ENCODE results near the gene TOE1. TPM values are rescaled to one million over a fixed set of nuclear protein-coding genes. Genes with fewer than 3 reads are reported as not detected.
A peak's percentile ranks its signal among the peaks of the same experiment; 100 is the strongest.

The TOE1 gene
- total RNA-seq, 2 experiments from 2014 or later, result 25.7 to 28.1 TPM

DNA sequence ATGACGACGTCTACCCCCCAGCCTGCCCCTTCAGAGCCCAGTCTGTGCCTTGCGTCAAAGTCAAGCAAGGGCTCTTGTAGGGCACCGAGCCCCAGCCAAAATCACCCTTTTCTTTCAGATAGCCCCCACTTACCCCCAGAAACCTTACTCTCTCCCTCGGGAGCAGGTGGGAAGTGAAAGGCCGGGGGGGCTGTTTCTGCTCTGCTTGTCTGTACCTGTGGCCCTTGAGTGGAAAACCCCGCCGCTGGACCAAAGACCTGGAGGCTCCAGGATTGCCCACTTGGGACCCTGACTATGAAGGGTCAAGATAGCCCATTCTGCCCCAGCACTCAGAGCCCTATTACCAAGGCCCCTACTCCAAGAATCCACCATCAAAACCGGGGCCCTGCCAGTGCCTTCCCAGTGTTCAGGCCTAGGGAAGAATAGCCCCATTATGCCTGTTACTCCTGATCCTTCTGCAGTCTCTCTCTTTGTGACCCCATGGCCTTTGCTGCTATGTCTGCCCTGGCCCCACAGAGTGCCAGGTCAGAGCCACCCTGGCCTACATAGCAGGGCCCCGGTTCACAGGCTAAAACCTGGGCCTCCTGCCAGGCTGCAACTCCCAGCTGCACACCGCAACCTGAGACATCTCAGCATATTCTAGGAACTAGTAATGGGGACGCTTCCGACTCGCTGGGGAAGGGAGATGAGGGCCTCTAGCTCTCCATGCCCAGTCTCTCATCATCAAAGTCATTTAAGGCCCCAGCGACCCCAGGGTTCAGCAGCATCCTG, 35.5 kb upstream of the TOE1 start:
- Mint-ChIP-seq H3K4me3 (peak overlapping the region; percentile 91), H3K27ac (peak overlapping the region; percentile 98), H3K9me3 (no peaks in the 10 kb centered on the region), H3K4me1 (ENCODE audit: low read depth) (peaks cover 40% of the 10 kb centered on the region), H3K27me3 (no peaks in the 10 kb centered on the region), H3K36me3 (ENCODE audit: low read depth) (peaks cover 5% of the 10 kb centered on the region)
- ATAC-seq, result no peak
- CTCF ChIA-PET, result interaction anchor here (0.9 to 13.9 kb wide), 7 partner anchors 23 to 574 kb away, joined by 3 to 321 read pairs (median 4); partner anchors contain the start of genes HECTD3 and UROD
- intact Hi-C loops (cut with micrococcal nuclease), result loop anchor here (5.0 to 10.0 kb wide), 2 partner anchors 33 to 500 kb away; partner anchors contain the start of genes BTBD19, DYNLT4 and PLK3
- TF ChIP-seq, protein P1, sequence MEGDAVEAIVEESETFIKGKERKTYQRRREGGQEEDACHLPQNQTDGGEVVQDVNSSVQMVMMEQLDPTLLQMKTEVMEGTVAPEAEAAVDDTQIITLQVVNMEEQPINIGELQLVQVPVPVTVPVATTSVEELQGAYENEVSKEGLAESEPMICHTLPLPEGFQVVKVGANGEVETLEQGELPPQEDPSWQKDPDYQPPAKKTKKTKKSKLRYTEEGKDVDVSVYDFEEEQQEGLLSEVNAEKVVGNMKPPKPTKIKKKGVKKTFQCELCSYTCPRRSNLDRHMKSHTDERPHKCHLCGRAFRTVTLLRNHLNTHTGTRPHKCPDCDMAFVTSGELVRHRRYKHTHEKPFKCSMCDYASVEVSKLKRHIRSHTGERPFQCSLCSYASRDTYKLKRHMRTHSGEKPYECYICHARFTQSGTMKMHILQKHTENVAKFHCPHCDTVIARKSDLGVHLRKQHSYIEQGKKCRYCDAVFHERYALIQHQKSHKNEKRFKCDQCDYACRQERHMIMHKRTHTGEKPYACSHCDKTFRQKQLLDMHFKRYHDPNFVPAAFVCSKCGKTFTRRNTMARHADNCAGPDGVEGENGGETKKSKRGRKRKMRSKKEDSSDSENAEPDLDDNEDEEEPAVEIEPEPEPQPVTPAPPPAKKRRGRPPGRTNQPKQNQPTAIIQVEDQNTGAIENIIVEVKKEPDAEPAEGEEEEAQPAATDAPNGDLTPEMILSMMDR (IDR thresholded peaks at IDR 0.05), result no peak
- POLR2A ChIA-PET, result interaction anchor here (1.0 to 4.7 kb wide), 14 partner anchors 22 to 583 kb away, joined by 3 to 58 read pairs (median 6); partner anchors contain the start of genes HECTD3, HPDL, MUTYH and RNU5D-1
- peak; percentile 46 for DNase-seq

DNA sequence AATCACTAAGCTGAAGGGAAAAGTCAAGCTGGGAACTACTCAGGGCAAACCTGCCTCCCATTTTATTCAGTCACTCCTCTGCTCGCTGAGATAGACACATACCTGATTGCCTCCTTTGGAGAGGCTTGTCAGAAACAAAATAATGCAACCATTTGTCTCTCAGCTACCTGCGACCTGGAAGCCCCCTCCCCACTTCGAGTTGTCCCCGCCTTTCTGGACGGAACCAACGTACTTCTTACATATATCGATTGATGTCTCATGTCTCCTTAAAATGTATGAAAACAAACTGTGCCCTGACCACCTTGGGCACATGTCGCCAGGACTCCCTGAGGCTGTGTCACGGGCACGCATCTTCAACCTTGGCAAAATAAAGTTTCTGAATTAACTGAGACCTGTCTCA, 34.7 kb upstream of the TOE1 start:
- H3K36me3 Mint-ChIP-seq (ENCODE audit: low read depth), result peaks cover 5% of the 10 kb centered on the region
- ChIA-PET CTCF (interaction anchor here (0.8 to 2.2 kb wide), 7 partner anchors 13 to 574 kb away, joined by 3 to 6 read pairs (median 4); partner anchors contain the start of gene RNU5D-1), POLR2A (interaction anchor here (1.0 to 4.7 kb wide), 9 partner anchors 22 to 584 kb away, joined by 3 to 58 read pairs (median 7); partner anchors contain the start of genes HPDL, MUTYH, PLK3 and TOE1)
- no peak for DNase-seq
- TF ChIP-seq, protein P1 (IDR thresholded peaks at IDR 0.05), result no peak
- peaks cover 40% of the 10 kb centered on the region for H3K4me1 Mint-ChIP-seq (ENCODE audit: low read depth)
- no peak for ATAC-seq
- intact Hi-C loops (cut with micrococcal nuclease), result loop anchor here (10.0 kb wide), 1 partner anchor 500 kb away; the partner anchor contains the start of genes BTBD19, DYNLT4 and PLK3
- peak overlapping the region; percentile 91 for H3K4me3 Mint-ChIP-seq
- H3K9me3 Mint-ChIP-seq, result no peaks in the 10 kb centered on the region
- H3K27ac Mint-ChIP-seq, result peak overlapping the region; percentile 98
- H3K27me3 Mint-ChIP-seq, result no peaks in the 10 kb centered on the region

DNA sequence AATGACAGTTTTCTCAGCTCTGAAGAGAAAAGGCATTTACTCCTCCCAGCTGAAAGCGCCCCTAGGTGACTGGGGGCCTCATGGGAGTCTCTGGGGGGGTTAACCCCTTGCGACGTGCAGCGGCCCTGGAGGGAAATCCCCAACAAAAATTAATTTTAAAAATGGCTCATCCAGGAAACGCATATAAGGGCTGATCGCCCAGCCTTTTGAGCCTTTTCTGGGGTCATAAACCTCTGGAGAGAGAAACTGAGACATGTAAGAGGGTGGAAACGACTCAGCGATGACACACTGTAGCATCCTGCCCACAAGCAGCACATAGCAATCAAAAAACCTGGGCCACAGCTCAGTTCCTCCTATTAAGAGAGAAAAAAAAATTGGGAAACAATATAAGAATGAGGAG, 33.7 kb upstream of the TOE1 start:
- peaks cover 40% of the 10 kb centered on the region for H3K4me1 Mint-ChIP-seq (ENCODE audit: low read depth)
- ChIA-PET POLR2A (interaction anchor here (0.6 to 4.7 kb wide), 7 partner anchors 17 to 575 kb away, joined by 3 to 58 read pairs (median 7); partner anchors contain the start of genes HECTD3, HPDL, MUTYH and TOE1), CTCF (interaction anchor here (1.0 to 2.6 kb wide), 10 partner anchors 14 to 575 kb away, joined by 3 to 7 read pairs (median 4); partner anchors contain the start of genes HECTD3, MUTYH, RNU5D-1 and TOE1)
- H3K36me3 Mint-ChIP-seq (ENCODE audit: low read depth), result peaks cover 5% of the 10 kb centered on the region
- peak; percentile 87 for DNase-seq
- H3K4me3 Mint-ChIP-seq, result peak overlapping the region; percentile 91
- TF ChIP-seq, protein P1 (IDR thresholded peaks at IDR 0.05), result no peak
- no peaks in the 10 kb centered on the region for H3K9me3 Mint-ChIP-seq
- H3K27ac Mint-ChIP-seq, result peak overlapping the region; percentile 98
- H3K27me3 Mint-ChIP-seq, result no peaks in the 10 kb centered on the region
- peak; percentile 50 for ATAC-seq
- intact Hi-C loops (cut with micrococcal nuclease), result loop anchor here (10.0 kb wide), 1 partner anchor 502 kb away; the partner anchor contains the start of genes BTBD19, DYNLT4 and PLK3

DNA sequence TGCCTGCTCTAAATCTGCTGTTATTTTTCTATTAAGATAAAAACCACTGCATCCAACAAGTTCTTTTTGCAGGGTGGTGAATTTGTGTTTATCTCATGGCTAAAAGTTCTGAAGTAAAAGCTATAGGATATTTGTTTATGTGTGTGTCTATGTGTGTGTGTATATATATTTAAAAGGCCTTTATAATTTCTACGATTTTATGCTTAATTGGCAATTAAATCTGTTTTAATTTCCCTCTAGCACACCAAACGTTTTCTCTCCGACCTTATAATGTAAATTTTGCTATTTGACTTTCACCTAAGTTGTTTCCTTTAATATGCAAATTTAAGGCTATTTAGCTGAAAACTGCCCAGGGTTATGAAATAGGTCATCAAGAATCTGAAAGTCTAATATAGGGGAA, 33.1 kb upstream of the TOE1 start:
- ChIA-PET POLR2A (interaction anchor here (0.7 to 4.7 kb wide), 5 partner anchors 20 to 488 kb away, joined by 4 to 58 read pairs (median 10); partner anchors contain the start of genes HECTD3, HPDL, MUTYH and TOE1), CTCF (interaction anchor here (1.0 to 2.6 kb wide), 8 partner anchors 17 to 296 kb away, joined by 3 to 7 read pairs (median 4); partner anchors contain the start of genes HECTD3, MUTYH and TOE1)
- Mint-ChIP-seq H3K4me1 (ENCODE audit: low read depth) (peaks cover 37% of the 10 kb centered on the region), H3K9me3 (no peaks in the 10 kb centered on the region), H3K36me3 (ENCODE audit: low read depth) (peaks cover 5% of the 10 kb centered on the region), H3K4me3 (no peak overlapping the region), H3K27ac (peak overlapping the region; percentile 98), H3K27me3 (no peaks in the 10 kb centered on the region)
- DNase-seq (no peak), ATAC-seq (no peak)
- intact Hi-C loops (cut with micrococcal nuclease), result loop anchor here (10.0 kb wide), 1 partner anchor 502 kb away; the partner anchor contains the start of genes BTBD19, DYNLT4 and PLK3
- TF ChIP-seq, protein P1 (IDR thresholded peaks at IDR 0.05), result no peak
